ENCODE results near the gene ZNF324. TPM values are rescaled to one million over a fixed set of nuclear protein-coding genes. Genes with fewer than 3 reads are reported as not detected.

Gene ZNF324
- total and polyA plus RNA-seq, 2 of the 13 experiments (the other 11 are each of a cell fraction or from before 2014, with no cell fraction given): 1.1 to 4.7 TPM

GRCh38 chr19:58450856-58451357 lies 16.0 kb upstream of the ZNF324 start:
- H3K27me3 ChIP-seq (ENCODE audit: control insufficient read depth in 1 of 2, insufficient read depth in 2 of 2, low read length in 2 of 2): no peaks in the 10 kb centered on the region
- H3K79me2 ChIP-seq (ENCODE audit: insufficient read depth, low read length): no peaks in the 10 kb centered on the region
- DNase-seq (ENCODE audit: low spot score) (no peak), ATAC-seq (peak; percentile 48), FAIRE-seq (no peak)
- H3K27ac ChIP-seq (ENCODE audit: extremely low read length, insufficient read depth, low read length): no peak overlapping the region
- in situ Hi-C loops (cut with HindIII; ENCODE audit: extremely low pct_ligation_motif_present, low pct_unique_long_range_greater_than_20kb): no loop called here
- no peaks in the 10 kb centered on the region for H4K20me1 ChIP-seq (ENCODE audit: insufficient read depth, low read length)
- H3K9me3 ChIP-seq (ENCODE audit: low read length): peaks cover 21% of the 10 kb centered on the region
- peaks cover 7% of the 10 kb centered on the region for H3K4me1 ChIP-seq (ENCODE audit: insufficient read depth, low read length)
- no peaks in the 10 kb centered on the region for H3K36me3 ChIP-seq (replicated peaks in 1 of 2; ENCODE audit: control insufficient read depth in 1 of 2, insufficient read depth in 2 of 2, low read length in 2 of 2)
- H3K9ac ChIP-seq (ENCODE audit: insufficient read depth, low read depth, low read length): peak overlapping the region; percentile 20; the same call in 1 of the 2 replicates
- ChIA-PET CTCF (ENCODE audit: low intra/inter-chr PET ratio, low total read pairs) (no interaction called here), POLR2A (interaction anchor here (1.2 to 1.8 kb wide), 3 partner anchors 42 to 124 kb away, joined by 4 to 6 read pairs (median 5); partner anchors contain the start of genes ZNF497 and ZNF584)
- peak overlapping the region; percentile 88 for H3K4me2 ChIP-seq (ENCODE audit: low read depth, low read length)
- 5% methylated on average over 11 of the region's 11 CpGs for WGBS (ENCODE audit: low lambda C conversion rate)
- H2AFZ ChIP-seq (ENCODE audit: low read length): no peak overlapping the region
- no TSS peak for BruUV-seq (replicated peaks)
- intact Hi-C loops (cut with micrococcal nuclease; ENCODE audit: unreplicated experiment): loop anchor here (2.0 to 5.0 kb wide), 2 partner anchors 16 to 44 kb away; partner anchors contain the start of genes ZNF324 and ZNF584
- peak overlapping the region; percentile 68 to 92 (median 83); a peak in 5 of 6 replicates for H3K4me3 ChIP-seq (replicated peaks in 1 of 3; ENCODE audit: insufficient read depth in 1 of 3, low read depth in 2 of 3, low read length in 3 of 3)
- TF ChIP-seq ZNF44 (CRISPR knock-in tag; IDR thresholded peaks at IDR 0.05): 0 out of 2 replicates have a peak, but pooled peaks have one; percentile 4
- TF ChIP-seq ZNF781 (CRISPR knock-in tag; IDR thresholded peaks at IDR 0.05; ENCODE audit: borderline replicate concordance, not compliant biosample characterization): peak; percentile 41
- no peak for TF ChIP-seq HIVEP1 (CRISPR knock-in tag; IDR thresholded peaks at IDR 0.05)
- TF ChIP-seq TFE3 (CRISPR knock-in tag; IDR thresholded peaks at IDR 0.05): 0 out of 2 replicates have a peak, but pooled peaks have one; percentile 5
- no peak for TF ChIP-seq ZNF543 (CRISPR knock-in tag; IDR thresholded peaks at IDR 0.05)
- TF ChIP-seq ZNF724P (CRISPR knock-in tag; IDR thresholded peaks at IDR 0.05; ENCODE audit: borderline replicate concordance): 0 out of 2 replicates have a peak, but pooled peaks have one; percentile 12
- TF ChIP-seq UBTF (CRISPR knock-in tag; IDR thresholded peaks at IDR 0.05): 0 out of 2 replicates have a peak, but pooled peaks have one; percentile 14
